GM19025 (cell line): ENCODE results near the gene REEP2.
A peak's percentile ranks its signal among the peaks of the same experiment; 100 is the strongest.
"Not testable (repeated sequence)": the region's sequence is repeated elsewhere in the genome, so short reads cannot be mapped to it uniquely, and the experiment has no call there.

Experiments
- ATAC-seq: cut with Tn5 transposase; IDR thresholded peaks from one replicate; pipeline ENCODE4 v1.9.1; 2021; ENCODE audit warnings: mild to moderate bottlenecking, low read depth, moderate library complexity; ENCODE audit not compliant: unreplicated experiment

The REEP2 gene

GRCh38 chr5:138438724-138439476 lies at the start of gene REEP2:
REEP2 (plus strand) TSS chr5:138439057; CDS start chr5:138439209, 152 bp downstream.
- peak; percentile 78 for ATAC-seq

- ATAC-seq = no peak
Measured at GRCh38 chr5:138389332-138389731, 49.5 kb upstream of the REEP2 start.

GRCh38 chr5:138389911-138390310 lies 48.9 kb upstream of the REEP2 start:
- ATAC-seq = not testable (repeated sequence)

GRCh38 chr5:138391859-138392386 lies 46.9 kb upstream of the REEP2 start:
- no peak for ATAC-seq

- peak; percentile 82 for ATAC-seq
Measured at GRCh38 chr5:138402640-138403039, 36.2 kb upstream of the REEP2 start.

GRCh38 chr5:138408023-138408422 lies 30.8 kb upstream of the REEP2 start:
- no peak for ATAC-seq

GRCh38 chr5:138410996-138411640 lies 27.7 kb upstream of the REEP2 start:
- ATAC-seq = not testable (repeated sequence)

GRCh38 chr5:138418444-138418843 lies 20.4 kb upstream of the REEP2 start:
- ATAC-seq = no peak

GRCh38 chr5:138425079-138425478 lies 13.8 kb upstream of the REEP2 start:
- ATAC-seq = no peak

- no peak for ATAC-seq
Measured at GRCh38 chr5:138435943-138436342, 2.9 kb upstream of the REEP2 start.

- no peak for ATAC-seq
Measured at GRCh38 chr5:138438003-138438723, 694 bp upstream of the REEP2 start.

- ATAC-seq = no peak
Measured at GRCh38 chr5:138439477-138440158, 761 bp downstream of the REEP2 start.

- ATAC-seq = no peak
Measured at GRCh38 chr5:138440159-138441073, 1.6 kb downstream of the REEP2 start.

- no peak for ATAC-seq
Measured at GRCh38 chr5:138441221-138441620, 2.4 kb downstream of the REEP2 start.

- no peak for ATAC-seq
Measured at GRCh38 chr5:138444078-138444773, 5.4 kb downstream of the REEP2 start.

- no peak for ATAC-seq
Measured at GRCh38 chr5:138444774-138445546, 6.1 kb downstream of the REEP2 start.

GRCh38 chr5:138445547-138446271 lies 6.9 kb downstream of the REEP2 start:
- no peak for ATAC-seq

GRCh38 chr5:138448070-138448469 lies 9.2 kb downstream of the REEP2 start:
- no peak for ATAC-seq
